NCI-H524 (cell line): ENCODE data around the gene DOCK6.
A peak's percentile ranks its signal among the peaks of the same experiment; 100 is the strongest.

Source experiments
- DNase-seq, 2 experiments: peaks; one replicate each; lab custom pipeline; 2025; lab: John Stamatoyannopoulos, UW

The DOCK6 gene

GRCh38 chr19:11247391-11247790, 14.9 kb downstream of the DOCK6 start:
- no peak for DNase-seq

GRCh38 chr19:11246941-11247340, 15.4 kb downstream of the DOCK6 start:
- DNase-seq: no peak

GRCh38 chr19:11244846-11245589, 17.3 kb downstream of the DOCK6 start:
- no peak for DNase-seq

DNA sequence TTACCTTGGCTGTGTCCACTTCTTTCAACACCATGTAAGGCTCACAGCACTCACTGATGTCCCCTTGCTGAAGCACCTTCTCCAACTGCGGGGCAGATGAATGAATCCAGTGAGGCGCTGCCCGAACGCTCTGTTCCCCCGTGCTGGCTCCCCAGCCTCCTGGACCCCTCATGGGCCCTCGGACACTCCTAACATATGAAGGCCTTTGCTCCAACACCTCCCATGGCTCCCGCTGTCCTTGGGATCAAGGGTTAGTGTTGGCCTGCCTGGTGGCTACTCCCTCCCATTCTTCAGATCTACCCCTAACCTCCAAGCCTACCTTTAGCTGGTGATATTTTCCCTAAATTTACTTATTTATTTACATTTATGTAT, 18.5 kb downstream of the DOCK6 start:
- DNase-seq: no peak

DNA sequence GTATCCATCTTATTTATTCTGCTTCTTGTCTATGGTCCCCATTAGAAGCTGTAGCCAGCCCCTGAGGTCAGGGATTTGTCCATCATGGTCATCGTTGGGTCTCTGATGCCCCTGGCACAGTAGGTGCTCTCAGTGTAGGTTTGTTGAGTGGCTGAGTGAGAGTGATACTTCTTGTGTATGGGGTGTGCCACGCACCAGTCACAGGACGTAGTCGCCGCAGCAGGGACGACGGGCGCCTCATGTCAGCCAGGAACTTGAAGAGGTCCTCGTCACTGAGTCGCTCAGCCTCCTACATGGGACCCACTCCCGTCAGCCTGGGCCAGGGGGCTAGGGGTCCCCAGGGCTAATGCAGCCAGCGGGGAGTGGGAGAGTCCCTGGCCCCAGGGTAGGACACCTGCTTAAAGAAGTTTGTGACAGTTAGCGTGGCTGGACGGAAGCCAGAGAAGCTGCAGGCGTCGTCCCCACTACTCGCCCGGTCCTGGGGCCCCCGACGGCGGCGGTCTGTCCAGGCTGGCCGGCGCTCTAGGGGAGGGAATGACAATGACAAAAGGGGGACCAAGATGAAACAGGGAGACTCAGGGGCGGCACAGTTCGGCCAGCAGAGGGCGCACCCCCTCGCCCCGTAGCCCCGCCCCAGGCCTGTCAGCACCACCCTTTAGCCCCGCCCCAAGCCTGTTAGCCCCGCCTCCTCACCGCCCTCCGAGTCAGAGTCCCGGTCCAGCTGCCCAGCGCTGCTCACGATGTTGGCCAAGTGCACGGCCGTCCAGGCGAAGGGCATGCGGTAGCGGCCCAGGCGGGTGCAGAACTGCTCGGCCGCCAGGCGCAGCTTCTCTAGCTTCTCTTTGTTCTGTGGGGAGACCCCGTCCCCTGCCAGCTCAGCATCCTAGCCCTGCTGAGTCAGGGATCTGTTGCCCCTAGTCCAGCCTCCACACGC, 19.2 kb downstream of the DOCK6 start:
- DNase-seq: peak; percentile 35 to 50

DNA sequence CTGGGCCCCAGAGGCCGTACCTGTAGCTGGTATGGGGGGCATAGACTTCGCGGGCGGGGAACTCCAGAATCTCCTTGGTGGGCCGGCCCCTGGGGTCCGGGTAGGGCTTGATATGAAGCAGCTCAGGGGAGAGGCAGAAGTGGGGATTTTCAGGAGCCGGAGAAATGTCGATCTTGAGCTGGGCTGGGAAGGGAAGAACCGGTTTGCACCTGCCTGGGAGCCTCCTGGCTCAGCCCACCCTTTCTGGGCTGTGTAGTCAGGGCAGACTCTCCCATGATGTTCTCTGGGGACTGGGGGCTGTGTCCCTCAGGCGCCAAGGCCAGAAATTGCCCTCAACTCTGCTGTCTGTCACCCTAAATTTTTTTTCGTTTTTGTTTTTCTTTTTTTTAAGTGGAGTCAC, 20.3 kb downstream of the DOCK6 start:
- no peak for DNase-seq

GRCh38 chr19:11240008-11240444, 22.3 kb downstream of the DOCK6 start:
- DNase-seq: no peak

GRCh38 chr19:11239377-11240000, 22.8 kb downstream of the DOCK6 start, which contains the start of gene ANGPTL8:
TSS of gene ANGPTL8 (plus strand) at chr19:11239619. CDS start at chr19:11239638, 19 bp downstream.
- no peak for DNase-seq

- no peak for DNase-seq
Measured at GRCh38 chr19:11238781-11239376, 23.4 kb downstream of the DOCK6 start.

GRCh38 chr19:11238041-11238440, 24.3 kb downstream of the DOCK6 start:
- DNase-seq: no peak

DNA sequence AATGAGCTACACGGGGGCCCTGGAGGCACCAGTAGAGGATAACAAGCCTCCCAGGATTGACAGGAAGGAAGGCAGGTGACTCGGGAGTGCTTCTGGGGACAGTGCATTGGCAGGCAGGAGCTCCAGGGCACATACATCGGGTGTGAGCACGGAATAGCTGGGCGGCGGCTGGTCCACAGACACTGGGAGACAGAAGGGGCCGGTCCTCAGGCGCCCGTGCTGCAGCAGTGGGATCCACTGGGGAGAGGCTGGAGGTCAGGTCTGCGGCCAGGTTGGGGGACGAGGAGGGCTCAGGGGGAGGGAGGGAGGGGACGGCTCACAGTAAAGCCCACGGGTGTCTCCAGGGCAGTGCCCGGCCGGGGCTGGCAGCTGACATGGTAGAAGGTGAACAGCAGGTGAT, 25.0 kb downstream of the DOCK6 start:
- no peak for DNase-seq

DNA sequence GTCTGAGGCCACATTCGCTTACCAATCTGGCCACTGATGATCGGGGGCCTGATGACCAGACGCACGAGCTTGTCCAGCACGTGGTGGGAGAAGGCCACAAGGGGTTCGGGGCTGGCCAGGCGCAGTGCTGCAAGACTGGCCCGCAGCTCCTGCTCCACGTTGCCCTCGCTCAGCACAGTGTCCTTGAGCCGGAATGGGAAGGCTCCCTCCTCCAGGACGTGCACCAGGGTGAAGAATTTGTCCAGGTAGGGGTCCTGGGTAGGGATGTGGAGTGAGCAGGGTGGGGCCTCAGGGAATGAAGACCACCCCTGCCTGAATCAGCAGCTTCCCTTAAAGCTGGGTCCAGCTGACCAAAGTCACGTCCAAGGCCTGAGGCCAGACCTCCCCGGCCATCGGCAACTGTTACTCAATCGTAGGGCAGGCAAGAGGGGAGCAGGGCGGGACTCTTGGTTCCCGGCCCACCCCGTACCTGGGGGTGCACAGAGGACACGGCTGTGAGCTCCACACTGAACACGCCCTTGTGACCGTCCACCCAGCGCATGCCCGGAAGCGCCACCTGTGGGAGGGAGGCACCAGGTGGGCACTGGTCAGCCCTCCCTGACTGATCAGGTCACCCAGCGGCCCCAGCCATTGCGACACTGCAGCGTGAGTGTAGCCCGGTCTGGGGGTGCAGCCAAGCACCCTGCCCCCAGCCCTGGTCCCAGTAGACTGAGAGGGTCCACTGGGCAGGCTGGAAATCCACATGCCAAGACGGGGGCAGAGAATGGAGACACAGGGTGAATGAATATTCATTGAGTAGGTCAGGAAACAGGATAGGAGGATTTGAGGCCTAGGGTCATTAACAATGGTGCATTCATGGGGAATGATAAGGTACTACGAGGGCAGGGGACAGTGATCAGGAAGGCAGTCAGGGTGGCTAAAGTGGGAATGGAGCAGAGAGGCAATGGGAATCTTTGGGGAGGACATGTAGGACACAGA, 25.7 kb downstream of the DOCK6 start:
- no peak for DNase-seq

GRCh38 chr19:11234486-11235075, 27.7 kb downstream of the DOCK6 start:
- no peak for DNase-seq

DNA sequence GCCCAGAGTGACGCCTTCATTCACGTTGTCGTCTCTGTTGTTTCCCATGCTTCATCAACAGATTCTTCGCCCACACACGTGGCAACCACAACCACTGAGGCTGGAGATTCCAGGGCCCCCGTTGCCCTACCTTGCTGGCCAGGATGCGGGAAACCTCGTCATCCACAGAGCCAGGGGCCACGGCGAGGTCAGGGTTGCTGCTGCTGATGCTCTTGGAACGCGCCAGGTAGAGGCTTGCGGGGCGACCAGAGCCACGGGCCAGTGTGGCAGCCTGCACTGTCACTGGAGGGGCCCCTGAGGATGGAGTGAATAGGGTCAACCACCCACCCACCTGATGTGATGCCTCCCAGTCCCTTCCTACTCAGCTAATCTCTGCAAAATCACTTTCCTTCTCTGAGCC, 29.3 kb downstream of the DOCK6 start:
- no peak for DNase-seq

GRCh38 chr19:11232555-11232954, 29.8 kb downstream of the DOCK6 start:
- no peak for DNase-seq

- DNase-seq: no peak
Measured at GRCh38 chr19:11230621-11231386, 31.5 kb downstream of the DOCK6 start.

DNA sequence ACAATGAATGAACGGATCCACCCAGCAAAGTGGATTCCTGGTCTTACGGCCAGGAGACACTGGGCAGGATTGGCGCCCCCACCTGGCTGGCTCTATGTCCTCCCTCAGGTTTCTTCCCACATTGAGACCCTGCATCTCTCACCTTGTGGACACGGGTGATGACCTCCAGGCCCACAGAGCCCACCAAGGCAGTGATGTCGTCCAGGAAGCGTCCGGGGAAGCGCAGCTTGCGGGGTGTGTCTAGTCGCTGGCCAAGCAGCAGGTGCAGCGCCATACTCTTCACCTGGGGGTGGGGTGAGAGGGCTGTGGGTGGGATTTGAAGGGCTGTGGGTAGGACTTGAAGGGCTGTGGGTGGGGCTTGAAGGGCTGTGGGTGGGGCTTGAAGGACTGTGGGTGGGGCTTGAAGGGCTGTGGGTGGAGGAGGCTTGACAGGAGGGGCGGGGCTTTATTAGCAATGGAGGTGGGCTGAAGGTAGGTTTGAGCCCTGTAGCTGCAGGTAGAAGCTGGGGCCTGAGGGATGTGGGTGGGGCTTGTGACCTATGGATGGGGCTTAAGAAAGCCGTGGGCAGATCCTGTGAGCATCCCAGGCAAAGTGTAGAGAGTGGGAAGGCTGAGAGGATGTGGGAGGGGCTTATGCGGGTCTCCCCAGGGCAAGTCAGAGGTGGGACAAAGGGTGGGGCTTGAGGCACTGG, 35.0 kb downstream of the DOCK6 start:
- DNase-seq: peak in 1 of 2 experiments; percentile 5

DNA sequence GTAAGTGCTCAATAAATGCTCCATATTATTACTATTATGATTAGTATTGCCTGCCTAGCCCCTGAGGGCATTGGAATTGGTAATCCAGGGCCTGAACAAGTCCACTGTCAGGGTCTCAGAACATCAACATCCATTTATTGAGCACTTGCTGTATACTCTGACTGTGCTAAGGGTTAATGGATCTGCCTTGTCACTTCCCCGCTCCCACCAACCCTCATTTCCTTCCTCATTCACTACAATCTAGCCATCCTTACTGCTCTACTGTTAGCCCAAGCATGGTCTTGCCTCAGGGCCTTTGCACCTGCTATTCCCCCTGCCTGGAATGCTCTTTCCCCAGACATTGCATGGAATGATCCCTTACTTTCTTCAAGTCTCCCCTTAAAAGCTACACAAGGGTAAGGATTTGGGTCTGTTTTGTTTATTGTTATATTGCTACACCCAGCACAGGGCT, 35.6 kb downstream of the DOCK6 start:
- DNase-seq: no peak

- DNase-seq: no peak
Measured at GRCh38 chr19:11225815-11226214, 36.5 kb downstream of the DOCK6 start.
